ENCODE data around the gene ITGBL1.

The ITGBL1 gene

GRCh38 chr13:101645871-101646270 lies 193.4 kb downstream of the ITGBL1 start:
- Histone ChIP-seq H3K4me1 (ENCODE audit: control insufficient read depth in 1 of 2, insufficient read depth in 1 of 2, low read depth in 1 of 2, low read length in 1 of 2) (peaks cover 6 to 11% of the 10 kb centered on the region in 2 experiments), H3K36me3 (no peaks in the 10 kb centered on the region), H3K27me3 (no peaks in the 10 kb centered on the region), H3K27ac (no peak overlapping the region), H3K4me3 (ENCODE audit: low read depth in 1 of 2, low read length in 1 of 2) (no peak overlapping the region), H3K9me3 (no peaks in the 10 kb centered on the region)
- TF ChIP-seq CTCF (IDR thresholded peaks at IDR 0.05): no peak

- Histone ChIP-seq H3K27ac (no peak overlapping the region), H3K4me3 (ENCODE audit: low read depth in 1 of 2, low read length in 1 of 2) (no peak overlapping the region), H3K4me1 (ENCODE audit: control insufficient read depth in 1 of 2, insufficient read depth in 1 of 2, low read depth in 1 of 2, low read length in 1 of 2) (peaks cover 6 to 11% of the 10 kb centered on the region in 2 experiments), H3K9me3 (no peaks in the 10 kb centered on the region), H3K36me3 (no peaks in the 10 kb centered on the region), H3K27me3 (no peaks in the 10 kb centered on the region)
- TF ChIP-seq CTCF (IDR thresholded peaks at IDR 0.05): no peak
Observed at GRCh38 chr13:101647760-101648159, 195.3 kb downstream of the ITGBL1 start.

- Histone ChIP-seq H3K9me3 (no peaks in the 10 kb centered on the region), H3K4me1 (ENCODE audit: control insufficient read depth in 1 of 2, insufficient read depth in 1 of 2, low read depth in 1 of 2, low read length in 1 of 2) (peaks cover 6 to 11% of the 10 kb centered on the region in 2 experiments), H3K4me3 (ENCODE audit: low read depth in 1 of 2, low read length in 1 of 2) (no peak overlapping the region), H3K36me3 (no peaks in the 10 kb centered on the region), H3K27me3 (no peaks in the 10 kb centered on the region), H3K27ac (peak overlapping the region; percentile 52)
- no peak for TF ChIP-seq CTCF (IDR thresholded peaks at IDR 0.05)
Observed at GRCh38 chr13:101648766-101649487, 196.5 kb downstream of the ITGBL1 start.

DNA sequence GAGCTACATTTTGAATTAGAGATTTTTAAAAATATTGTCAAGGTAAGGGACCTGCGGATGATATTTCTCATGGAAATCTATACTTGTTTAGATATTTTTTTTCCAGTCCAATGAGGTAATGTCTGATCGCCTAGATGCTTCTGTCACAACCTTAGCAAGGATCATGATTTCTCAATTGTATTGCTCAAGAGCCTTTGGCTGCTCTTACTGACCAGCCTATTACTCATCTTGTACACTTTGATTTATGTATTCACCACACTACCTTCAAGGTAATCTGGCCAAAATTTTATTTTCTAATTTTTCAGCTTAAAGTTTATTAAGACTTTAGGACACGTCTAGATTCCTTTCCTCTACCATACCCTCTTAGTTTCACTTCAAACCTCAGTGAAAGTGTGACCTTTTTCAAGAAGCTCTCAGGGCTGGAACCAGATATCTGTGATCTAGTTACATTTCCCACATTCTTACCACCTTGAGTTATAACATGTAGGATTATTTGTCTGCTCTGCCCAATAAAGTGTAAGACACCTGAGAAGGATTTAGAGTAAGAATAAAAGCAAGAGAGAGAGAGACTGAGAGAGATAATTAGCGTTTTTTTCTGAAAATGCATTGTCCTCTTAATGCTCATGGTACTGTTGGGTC lies 197.1 kb downstream of the ITGBL1 start:
- no peaks in the 10 kb centered on the region for H3K27me3 ChIP-seq
- no peak overlapping the region for H3K4me3 ChIP-seq (ENCODE audit: low read depth in 1 of 2, low read length in 1 of 2)
- no peak for TF ChIP-seq CTCF (IDR thresholded peaks at IDR 0.05)
- peak overlapping the region; percentile 52 for H3K27ac ChIP-seq
- H3K9me3 ChIP-seq: no peaks in the 10 kb centered on the region
- H3K36me3 ChIP-seq: no peaks in the 10 kb centered on the region
- peaks cover 6 to 11% of the 10 kb centered on the region in 2 experiments for H3K4me1 ChIP-seq (ENCODE audit: control insufficient read depth in 1 of 2, insufficient read depth in 1 of 2, low read depth in 1 of 2, low read length in 1 of 2)

GRCh38 chr13:101654883-101655282 lies 202.4 kb downstream of the ITGBL1 start:
- TF ChIP-seq CTCF (IDR thresholded peaks at IDR 0.05): no peak
- peaks cover under 1 to 1% of the 10 kb centered on the region in 2 experiments for H3K4me1 ChIP-seq (ENCODE audit: control insufficient read depth in 1 of 2, insufficient read depth in 1 of 2, low read depth in 1 of 2, low read length in 1 of 2)
- H3K27me3 ChIP-seq: no peaks in the 10 kb centered on the region
- H3K9me3 ChIP-seq: no peaks in the 10 kb centered on the region
- no peaks in the 10 kb centered on the region for H3K36me3 ChIP-seq
- no peak overlapping the region for H3K27ac ChIP-seq
- H3K4me3 ChIP-seq (ENCODE audit: low read depth in 1 of 2, low read length in 1 of 2): no peak overlapping the region

All from neutrophil (primary cell).